ENCODE measurements around the gene RGS7.

The RGS7 gene

DNA sequence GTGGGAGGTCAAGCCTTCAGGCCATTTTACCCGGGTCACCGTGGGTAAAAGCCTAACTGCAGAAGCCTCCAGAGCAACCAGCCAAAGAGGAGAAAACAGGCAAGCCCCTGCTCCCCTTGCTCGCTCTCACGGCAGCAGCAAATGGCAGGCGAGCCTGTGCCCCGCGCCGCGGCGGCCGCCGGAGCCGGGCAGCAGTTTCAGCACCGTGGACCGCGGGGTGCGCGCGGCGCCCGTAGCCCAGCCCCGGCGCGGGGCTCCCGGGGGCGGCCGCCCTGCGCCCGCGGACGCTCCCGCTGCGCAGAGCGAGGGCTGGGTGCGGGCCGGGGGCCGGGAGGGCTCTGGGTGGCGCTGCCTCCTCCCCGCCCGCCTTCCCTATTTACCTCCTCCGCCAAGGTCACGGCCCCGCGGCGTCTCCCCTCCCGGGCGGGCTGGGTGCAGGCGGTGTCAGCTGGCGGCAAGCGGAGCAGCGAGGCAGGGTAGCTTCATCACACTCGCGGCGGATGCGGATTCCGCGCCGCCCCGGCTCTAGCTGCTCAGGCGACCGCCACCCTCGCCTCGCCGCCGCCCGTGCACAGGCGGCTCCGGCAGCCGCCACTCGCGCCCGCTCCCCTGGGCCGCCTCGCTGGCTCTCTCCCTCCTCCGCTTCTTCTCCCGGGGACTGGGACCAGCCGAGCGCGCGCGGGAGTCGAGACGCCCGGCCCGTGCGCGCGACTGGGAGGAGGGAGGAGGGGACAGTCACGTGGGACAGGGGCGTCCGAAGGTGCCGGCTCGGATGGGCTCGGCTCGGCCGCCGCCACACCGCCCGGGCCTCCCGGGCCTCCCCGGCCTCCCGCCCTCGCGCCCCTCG lies at the start of gene RGS7:
Gene RGS7 (minus strand): TSS at position 687 of the 847 bp plus-strand sequence.
- peaks cover 11% of the 10 kb centered on the region for H3K27me3 Mint-ChIP-seq
- ATAC-seq (ENCODE audit: low read depth) = peak; percentile 76
- peaks cover 3% of the 10 kb centered on the region for H3K4me1 Mint-ChIP-seq
- DNase-seq (ENCODE audit: low spot score in 2 of 2) = peak; percentile 16 to 39
- no peaks in the 10 kb centered on the region for H3K9me3 Mint-ChIP-seq
- H3K36me3 Mint-ChIP-seq = no peaks in the 10 kb centered on the region
- peak within 1 kb of the TSS; percentile 83 for H3K4me3 Mint-ChIP-seq
- no peak within 1 kb of the TSS for H3K27ac Mint-ChIP-seq

DNA sequence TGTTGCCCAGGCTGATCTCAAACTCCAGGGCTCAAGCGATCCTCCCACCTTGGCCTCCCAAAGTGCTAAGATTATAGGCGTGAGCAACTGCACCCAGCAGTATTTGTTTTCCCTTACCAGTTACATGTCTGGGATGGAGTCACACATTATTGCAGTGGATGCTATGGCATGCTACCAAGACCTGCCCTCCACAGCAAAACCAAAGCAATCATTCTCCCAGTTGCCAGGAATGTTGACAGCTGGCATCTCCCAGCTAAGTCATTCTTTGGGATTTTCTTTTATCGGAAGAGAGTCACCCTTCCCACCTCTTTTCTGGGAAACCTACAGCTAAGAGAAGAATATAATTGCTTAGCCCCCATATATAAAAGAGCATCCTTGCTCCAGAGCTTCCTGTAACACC lies 49.4 kb upstream of the RGS7 start:
- H3K27ac Mint-ChIP-seq = no peak overlapping the region
- ATAC-seq (ENCODE audit: low read depth) = no peak
- H3K4me1 Mint-ChIP-seq = no peaks in the 10 kb centered on the region
- DNase-seq (ENCODE audit: low spot score in 2 of 2) = no peak
- peaks cover 1% of the 10 kb centered on the region for H3K9me3 Mint-ChIP-seq
- no peaks in the 10 kb centered on the region for H3K36me3 Mint-ChIP-seq
- H3K4me3 Mint-ChIP-seq = no peak overlapping the region
- H3K27me3 Mint-ChIP-seq = peaks cover 5% of the 10 kb centered on the region

GRCh38 chr1:241401156-241401555 lies 44.2 kb upstream of the RGS7 start:
- Mint-ChIP-seq H3K4me1 (peaks cover 4% of the 10 kb centered on the region), H3K27ac (peak overlapping the region; percentile 75), H3K4me3 (peak overlapping the region; percentile 46), H3K36me3 (peaks cover 2% of the 10 kb centered on the region), H3K9me3 (peaks cover 6% of the 10 kb centered on the region), H3K27me3 (no peaks in the 10 kb centered on the region)
- DNase-seq (ENCODE audit: low spot score in 2 of 2) (no peak), ATAC-seq (ENCODE audit: low read depth) (no peak)

- DNase-seq (ENCODE audit: low spot score in 2 of 2) (no peak), ATAC-seq (ENCODE audit: low read depth) (no peak)
- no peak overlapping the region for H3K27ac Mint-ChIP-seq
- H3K36me3 Mint-ChIP-seq = peaks cover 2% of the 10 kb centered on the region
- H3K27me3 Mint-ChIP-seq = peaks cover 1% of the 10 kb centered on the region
- H3K4me1 Mint-ChIP-seq = peaks cover 4% of the 10 kb centered on the region
- H3K9me3 Mint-ChIP-seq = peaks cover 4% of the 10 kb centered on the region
- no peak overlapping the region for H3K4me3 Mint-ChIP-seq
Observed at GRCh38 chr1:241396747-241397681, 40.0 kb upstream of the RGS7 start.

- H3K9me3 Mint-ChIP-seq = no peaks in the 10 kb centered on the region
- H3K4me1 Mint-ChIP-seq = no peaks in the 10 kb centered on the region
- H3K36me3 Mint-ChIP-seq = no peaks in the 10 kb centered on the region
- H3K27ac Mint-ChIP-seq = no peak overlapping the region
- peaks cover 5% of the 10 kb centered on the region for H3K27me3 Mint-ChIP-seq
- DNase-seq (ENCODE audit: low spot score in 2 of 2) (no peak), ATAC-seq (ENCODE audit: low read depth) (no peak)
- H3K4me3 Mint-ChIP-seq = no peak overlapping the region
Observed at GRCh38 chr1:241391926-241392710, 35.1 kb upstream of the RGS7 start.

DNA sequence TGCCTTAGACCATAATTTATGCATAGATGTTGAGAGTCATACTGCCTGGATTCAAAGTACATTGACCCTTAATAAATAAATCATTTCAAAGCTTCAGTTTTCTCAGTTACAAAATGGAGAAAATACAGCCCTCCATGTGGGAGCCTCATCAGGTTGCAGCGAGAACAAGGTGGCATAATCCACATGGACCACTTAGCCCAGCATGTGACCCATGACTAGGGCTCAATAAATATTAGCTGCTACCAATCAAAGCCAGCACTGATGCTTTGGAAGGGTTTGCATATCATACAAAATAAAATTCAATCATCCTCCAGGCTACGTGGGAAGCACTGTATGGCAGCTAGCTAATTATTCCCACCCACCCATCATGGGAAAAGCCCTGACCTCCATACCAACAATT lies 33.5 kb upstream of the RGS7 start:
- Mint-ChIP-seq H3K27me3 (peaks cover 5% of the 10 kb centered on the region), H3K4me3 (no peak overlapping the region)
- no peak for ATAC-seq (ENCODE audit: low read depth)

GRCh38 chr1:241389400-241389799 lies 32.4 kb upstream of the RGS7 start:
- Mint-ChIP-seq H3K9me3 (peaks cover 1% of the 10 kb centered on the region), H3K27ac (no peak overlapping the region), H3K4me1 (no peaks in the 10 kb centered on the region), H3K4me3 (no peak overlapping the region), H3K36me3 (no peaks in the 10 kb centered on the region), H3K27me3 (peaks cover 8% of the 10 kb centered on the region)
- no peak for DNase-seq (ENCODE audit: low spot score in 2 of 2)
- ATAC-seq (ENCODE audit: low read depth) = no peak

More for the DNA sequence above, 33.5 kb upstream of the RGS7 start:
- DNase-seq (ENCODE audit: low spot score in 2 of 2) = no peak
- Mint-ChIP-seq H3K9me3 (peaks cover 1% of the 10 kb centered on the region), H3K36me3 (no peaks in the 10 kb centered on the region), H3K27ac (no peak overlapping the region), H3K4me1 (no peaks in the 10 kb centered on the region)

- Mint-ChIP-seq H3K4me3 (no peak overlapping the region), H3K36me3 (no peaks in the 10 kb centered on the region), H3K27me3 (peaks cover 7% of the 10 kb centered on the region), H3K4me1 (no peaks in the 10 kb centered on the region), H3K27ac (no peak overlapping the region), H3K9me3 (peaks cover 1% of the 10 kb centered on the region)
- ATAC-seq (ENCODE audit: low read depth) (no peak), DNase-seq (ENCODE audit: low spot score in 2 of 2) (no peak)
Observed at GRCh38 chr1:241387216-241387615, 30.2 kb upstream of the RGS7 start.

- no peaks in the 10 kb centered on the region for H3K4me1 Mint-ChIP-seq
- no peak overlapping the region for H3K4me3 Mint-ChIP-seq
- no peaks in the 10 kb centered on the region for H3K36me3 Mint-ChIP-seq
- H3K9me3 Mint-ChIP-seq = peaks cover 4% of the 10 kb centered on the region
- DNase-seq (ENCODE audit: low spot score in 2 of 2) (no peak), ATAC-seq (ENCODE audit: low read depth) (no peak)
- no peak overlapping the region for H3K27ac Mint-ChIP-seq
- H3K27me3 Mint-ChIP-seq = no peaks in the 10 kb centered on the region
Observed at GRCh38 chr1:241376701-241377100, 19.7 kb upstream of the RGS7 start.

DNA sequence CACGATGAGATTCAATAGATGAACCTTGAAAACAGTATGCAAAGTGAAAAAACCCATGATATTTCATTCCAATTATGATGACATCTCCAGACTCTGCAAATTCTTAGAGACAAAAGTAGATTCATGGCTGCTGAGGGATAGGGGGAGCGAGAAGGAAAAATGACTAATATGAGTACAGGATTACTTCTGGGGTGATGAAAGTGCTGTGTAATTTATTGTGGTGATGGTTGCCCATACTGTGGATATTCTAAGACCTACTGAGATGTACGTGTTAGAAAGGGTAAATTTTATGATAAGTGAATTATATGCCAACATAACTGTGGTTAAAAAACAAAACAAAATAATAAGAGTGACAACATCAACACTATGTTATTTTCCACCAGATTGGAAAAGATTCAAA lies 18.9 kb upstream of the RGS7 start:
- H3K27ac Mint-ChIP-seq = no peak overlapping the region
- ATAC-seq (ENCODE audit: low read depth) (no peak), DNase-seq (ENCODE audit: low spot score in 2 of 2) (no peak)
- no peaks in the 10 kb centered on the region for H3K4me1 Mint-ChIP-seq
- H3K27me3 Mint-ChIP-seq = no peaks in the 10 kb centered on the region
- no peak overlapping the region for H3K4me3 Mint-ChIP-seq
- no peaks in the 10 kb centered on the region for H3K36me3 Mint-ChIP-seq
- H3K9me3 Mint-ChIP-seq = no peaks in the 10 kb centered on the region

DNA sequence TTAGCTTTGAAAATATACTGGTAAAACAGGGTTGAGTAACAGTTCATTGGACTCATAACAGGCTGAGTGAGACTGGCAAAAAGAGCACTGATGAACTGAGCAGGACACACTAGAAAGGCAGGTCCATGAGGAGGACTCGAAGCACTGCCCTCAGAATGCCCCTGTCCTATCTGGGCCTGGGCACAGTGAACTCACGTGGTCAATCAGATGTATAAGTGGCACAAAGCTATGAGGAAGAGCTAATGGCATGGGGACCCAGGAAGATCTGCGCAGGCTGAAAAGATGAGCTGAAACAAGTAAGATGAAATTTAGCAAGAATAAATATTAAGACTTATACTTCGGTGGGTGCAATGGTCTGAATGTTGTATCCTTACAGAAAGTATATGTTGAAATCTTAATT lies 9.2 kb upstream of the RGS7 start:
- H3K27ac Mint-ChIP-seq = no peak overlapping the region
- DNase-seq (ENCODE audit: low spot score in 2 of 2) = no peak

GRCh38 chr1:241362350-241362749 lies 5.3 kb upstream of the RGS7 start:
- Mint-ChIP-seq H3K4me1 (no peaks in the 10 kb centered on the region), H3K4me3 (no peak overlapping the region), H3K9me3 (peaks cover 3% of the 10 kb centered on the region), H3K27me3 (peaks cover 12% of the 10 kb centered on the region), H3K36me3 (peaks cover 3% of the 10 kb centered on the region), H3K27ac (no peak overlapping the region)
- DNase-seq (ENCODE audit: low spot score in 2 of 2) = no peak
- ATAC-seq (ENCODE audit: low read depth) = no peak

More for the DNA sequence above, 9.2 kb upstream of the RGS7 start:
- no peak for ATAC-seq (ENCODE audit: low read depth)
- no peaks in the 10 kb centered on the region for H3K4me1 Mint-ChIP-seq
- peaks cover 5% of the 10 kb centered on the region for H3K27me3 Mint-ChIP-seq
- peaks cover 3% of the 10 kb centered on the region for H3K9me3 Mint-ChIP-seq
- H3K36me3 Mint-ChIP-seq = peaks cover 3% of the 10 kb centered on the region
- H3K4me3 Mint-ChIP-seq = no peak overlapping the region

DNA sequence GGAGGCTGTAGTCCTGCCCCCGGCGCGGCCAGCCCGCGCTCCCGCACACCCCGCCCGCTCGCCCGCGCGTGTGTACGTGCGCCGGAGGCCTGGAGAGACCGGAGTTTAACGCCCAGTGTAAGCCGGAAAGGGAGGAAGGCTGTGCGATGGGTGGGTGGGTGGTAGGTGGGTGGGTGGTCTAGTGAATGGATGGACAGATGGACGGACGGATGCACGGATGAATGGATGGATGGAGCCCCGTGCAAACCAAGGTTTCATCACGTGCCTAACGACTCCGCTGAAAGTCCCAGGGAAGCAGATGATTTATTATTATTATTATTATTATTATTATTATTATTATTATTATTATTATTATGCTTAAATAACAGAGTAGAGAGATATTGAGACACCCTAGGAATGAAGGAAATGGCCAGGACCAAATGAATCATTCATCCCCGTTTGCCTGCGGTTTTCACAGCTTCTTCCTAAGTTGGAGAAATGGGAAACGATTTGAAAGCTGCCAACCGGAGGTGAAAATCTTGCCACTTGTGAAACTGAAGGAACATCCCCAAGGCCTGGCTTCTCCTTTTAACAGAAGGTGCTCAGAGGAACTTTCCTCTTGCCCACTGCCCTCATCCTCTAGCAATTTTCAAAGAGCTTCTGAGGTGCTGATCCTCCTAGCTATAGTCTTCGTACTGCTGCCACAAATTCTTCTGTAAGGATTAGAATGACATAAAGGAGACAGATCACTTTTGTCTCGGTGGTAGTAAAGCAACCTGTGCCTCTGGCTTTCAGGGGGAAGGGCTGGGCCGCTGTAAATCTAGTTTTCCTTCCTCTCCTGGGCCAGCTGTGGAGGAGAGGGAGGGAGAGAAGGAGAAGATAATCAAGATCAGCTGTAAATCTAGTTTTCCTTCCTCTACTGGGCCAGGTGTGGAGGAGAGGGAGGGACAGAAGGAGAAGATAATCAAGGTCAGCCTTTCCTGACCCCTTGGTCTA lies 648 bp upstream of the RGS7 start:
- no peak for ATAC-seq (ENCODE audit: low read depth)
- peaks cover 12% of the 10 kb centered on the region for H3K27me3 Mint-ChIP-seq
- DNase-seq (ENCODE audit: low spot score in 2 of 2) = no peak
- H3K27ac Mint-ChIP-seq = no peak overlapping the region
- H3K4me3 Mint-ChIP-seq = peak overlapping the region; percentile 65
- H3K9me3 Mint-ChIP-seq = no peaks in the 10 kb centered on the region
- peaks cover 3% of the 10 kb centered on the region for H3K4me1 Mint-ChIP-seq
- no peaks in the 10 kb centered on the region for H3K36me3 Mint-ChIP-seq
